BE2C (cell line): ENCODE measurements around the gene AZI2.
A peak's percentile ranks its signal among the peaks of the same experiment; 100 is the strongest.

ENCODE experiments used
- DNase-seq: peaks from one replicate; pipeline ENCODE4 v3.0.0-alpha.2; 2020
- H3K27me3 ChIP-seq: fragments of 250-450 bp; sonication (Bioruptor Pico); 2 replicates; pipeline ENCODE4 v1.5.1; 2020; ENCODE audit warnings: mild to moderate bottlenecking
- H3K36me3 ChIP-seq: fragments of 250-450 bp; sonication (Bioruptor Pico); 2 replicates; pipeline ENCODE4 v1.5.1; 2020; ENCODE audit warnings: mild to moderate bottlenecking
- H3K4me1 ChIP-seq: fragments of 250-450 bp; sonication (Bioruptor Pico); 2 replicates; pipeline ENCODE4 v1.5.1; 2020
- H3K4me3 ChIP-seq: 2 replicates; pipeline ENCODE4 v1.5.1; 2011; ENCODE audit warnings: low read depth, low read length
- H3K9me3 ChIP-seq: fragments of 250-450 bp; sonication (Bioruptor Pico); 2 replicates; pipeline ENCODE4 v1.5.1; 2020
- TF ChIP-seq, protein P1 (sequence below): IDR thresholded peaks from 2 replicates; pipeline ENCODE4 v1.5.1; 2012; ENCODE audit warnings: mild to moderate bottlenecking, low read depth, low read length

Gene AZI2

DNA sequence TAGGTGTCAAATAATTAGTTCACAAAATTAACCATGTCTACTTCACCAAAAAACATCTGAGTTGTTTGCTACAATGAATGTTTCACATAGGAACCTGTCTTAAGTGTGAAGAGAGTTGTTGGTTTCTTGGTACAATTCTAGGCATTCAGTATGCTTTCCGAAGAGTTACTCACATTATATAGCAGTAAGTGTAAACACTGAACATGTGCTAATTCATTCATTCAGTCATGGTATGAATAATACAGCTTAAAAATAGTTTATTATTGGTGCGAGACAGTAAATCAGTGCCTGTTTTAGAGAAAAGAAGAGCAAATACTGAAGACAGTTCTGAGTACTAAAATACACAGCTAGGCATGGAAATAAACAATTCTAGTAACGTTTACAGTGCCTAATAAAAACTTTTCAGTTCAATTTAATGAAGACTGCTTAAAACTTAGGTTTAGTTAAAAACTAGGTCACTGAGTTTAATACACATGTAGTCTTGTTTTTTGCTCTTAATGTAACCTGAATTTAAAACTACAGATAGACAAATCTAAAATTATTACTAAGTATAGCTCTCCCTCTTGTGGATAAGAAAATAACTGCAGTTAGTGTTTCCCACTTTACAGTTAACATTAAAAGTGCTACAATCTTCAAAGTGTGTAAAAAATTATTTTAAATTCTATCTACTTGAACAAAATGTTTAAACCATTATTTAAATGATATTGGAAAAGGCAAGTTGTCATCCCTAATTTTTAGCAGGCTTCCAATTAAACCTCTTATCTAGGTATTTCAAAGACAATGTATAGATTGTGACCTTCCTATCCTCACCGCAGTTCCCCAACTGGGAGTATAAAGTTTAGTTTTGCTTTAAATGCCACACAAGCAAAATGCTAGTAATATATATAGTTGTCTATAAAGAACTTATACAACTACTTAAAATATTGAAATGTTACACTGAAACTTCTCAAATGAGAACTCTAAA, 20.2 kb downstream of the AZI2 start:
- H3K9me3 ChIP-seq = no peaks in the 10 kb centered on the region
- H3K27me3 ChIP-seq = no peaks in the 10 kb centered on the region
- H3K4me1 ChIP-seq = no peaks in the 10 kb centered on the region
- TF ChIP-seq, protein P1, sequence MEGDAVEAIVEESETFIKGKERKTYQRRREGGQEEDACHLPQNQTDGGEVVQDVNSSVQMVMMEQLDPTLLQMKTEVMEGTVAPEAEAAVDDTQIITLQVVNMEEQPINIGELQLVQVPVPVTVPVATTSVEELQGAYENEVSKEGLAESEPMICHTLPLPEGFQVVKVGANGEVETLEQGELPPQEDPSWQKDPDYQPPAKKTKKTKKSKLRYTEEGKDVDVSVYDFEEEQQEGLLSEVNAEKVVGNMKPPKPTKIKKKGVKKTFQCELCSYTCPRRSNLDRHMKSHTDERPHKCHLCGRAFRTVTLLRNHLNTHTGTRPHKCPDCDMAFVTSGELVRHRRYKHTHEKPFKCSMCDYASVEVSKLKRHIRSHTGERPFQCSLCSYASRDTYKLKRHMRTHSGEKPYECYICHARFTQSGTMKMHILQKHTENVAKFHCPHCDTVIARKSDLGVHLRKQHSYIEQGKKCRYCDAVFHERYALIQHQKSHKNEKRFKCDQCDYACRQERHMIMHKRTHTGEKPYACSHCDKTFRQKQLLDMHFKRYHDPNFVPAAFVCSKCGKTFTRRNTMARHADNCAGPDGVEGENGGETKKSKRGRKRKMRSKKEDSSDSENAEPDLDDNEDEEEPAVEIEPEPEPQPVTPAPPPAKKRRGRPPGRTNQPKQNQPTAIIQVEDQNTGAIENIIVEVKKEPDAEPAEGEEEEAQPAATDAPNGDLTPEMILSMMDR = peak; percentile 34; the same call in 1 of the 2 replicates
- DNase-seq = no peak
- H3K4me3 ChIP-seq = no peak overlapping the region
- no peaks in the 10 kb centered on the region for H3K36me3 ChIP-seq

DNA sequence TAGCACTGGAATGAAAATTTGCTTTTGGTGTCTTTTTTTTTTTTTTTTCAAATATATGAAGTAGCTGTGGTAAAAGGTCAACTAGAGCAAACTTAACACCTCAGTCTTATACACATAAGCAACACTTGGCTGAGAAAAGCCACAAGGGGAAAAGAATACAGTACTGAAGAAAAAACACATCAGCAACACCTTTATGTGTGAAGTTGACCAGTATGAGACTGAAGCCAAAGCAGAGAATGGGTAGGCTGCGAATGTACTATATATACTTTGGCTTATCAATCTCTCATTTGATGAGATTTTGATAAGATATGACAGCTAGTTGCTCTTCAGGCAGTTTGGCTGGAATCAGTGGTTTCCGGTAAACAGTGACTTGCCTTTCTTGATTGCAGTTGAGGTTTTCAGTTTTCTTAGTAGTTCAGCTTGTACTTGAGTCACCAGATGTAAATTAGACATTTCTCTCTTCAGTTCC, 22.1 kb downstream of the AZI2 start:
- no peak for DNase-seq
- TF ChIP-seq, protein P1 = no peak
- Histone ChIP-seq H3K4me1 (no peaks in the 10 kb centered on the region), H3K36me3 (no peaks in the 10 kb centered on the region), H3K9me3 (no peaks in the 10 kb centered on the region), H3K4me3 (no peak overlapping the region), H3K27me3 (no peaks in the 10 kb centered on the region)

DNA sequence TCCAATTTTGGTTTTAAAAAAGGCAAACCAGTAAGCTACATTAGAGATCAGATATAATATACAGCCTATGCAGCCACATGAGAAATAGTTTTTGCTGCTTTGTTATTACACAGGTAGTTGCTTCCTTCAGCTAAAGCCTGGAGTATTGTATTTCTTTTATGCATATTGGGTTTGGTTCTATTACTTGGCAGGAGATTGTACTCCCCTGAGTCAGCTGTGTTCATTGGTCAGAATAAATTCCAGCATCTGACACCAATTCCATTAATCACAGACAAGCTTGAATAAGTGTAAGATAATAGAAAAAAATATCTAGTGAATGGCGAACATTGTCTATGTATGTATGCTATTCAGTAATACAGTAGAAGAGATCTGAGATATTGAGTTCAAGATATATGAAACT, 26.2 kb downstream of the AZI2 start:
- Histone ChIP-seq H3K4me1 (no peaks in the 10 kb centered on the region), H3K27me3 (no peaks in the 10 kb centered on the region), H3K36me3 (no peaks in the 10 kb centered on the region), H3K9me3 (no peaks in the 10 kb centered on the region), H3K4me3 (no peak overlapping the region)
- DNase-seq = no peak
- TF ChIP-seq, protein P1 = no peak

DNA sequence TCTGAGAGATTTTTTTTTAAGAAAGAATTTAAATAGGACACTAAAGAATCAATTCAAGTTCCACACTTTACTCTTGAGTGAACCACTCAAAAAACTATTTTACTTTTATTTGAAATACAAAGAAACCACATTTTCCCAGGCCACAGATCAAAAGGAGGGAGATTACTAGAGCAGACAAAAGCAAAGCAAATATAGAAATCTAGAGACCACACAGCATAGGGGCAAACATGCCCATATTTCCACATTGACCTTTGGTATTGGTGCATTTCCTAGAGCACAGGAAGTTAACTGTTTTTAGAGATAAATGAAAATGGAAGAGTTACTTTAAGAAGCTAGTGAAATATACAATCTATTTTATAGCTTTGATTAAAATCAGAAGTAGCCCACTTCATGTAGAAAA, 27.6 kb downstream of the AZI2 start:
- DNase-seq = no peak
- TF ChIP-seq, protein P1 = no peak
- H3K36me3 ChIP-seq = no peaks in the 10 kb centered on the region
- no peaks in the 10 kb centered on the region for H3K27me3 ChIP-seq
- H3K4me3 ChIP-seq = no peak overlapping the region
- H3K9me3 ChIP-seq = no peaks in the 10 kb centered on the region
- no peaks in the 10 kb centered on the region for H3K4me1 ChIP-seq

DNA sequence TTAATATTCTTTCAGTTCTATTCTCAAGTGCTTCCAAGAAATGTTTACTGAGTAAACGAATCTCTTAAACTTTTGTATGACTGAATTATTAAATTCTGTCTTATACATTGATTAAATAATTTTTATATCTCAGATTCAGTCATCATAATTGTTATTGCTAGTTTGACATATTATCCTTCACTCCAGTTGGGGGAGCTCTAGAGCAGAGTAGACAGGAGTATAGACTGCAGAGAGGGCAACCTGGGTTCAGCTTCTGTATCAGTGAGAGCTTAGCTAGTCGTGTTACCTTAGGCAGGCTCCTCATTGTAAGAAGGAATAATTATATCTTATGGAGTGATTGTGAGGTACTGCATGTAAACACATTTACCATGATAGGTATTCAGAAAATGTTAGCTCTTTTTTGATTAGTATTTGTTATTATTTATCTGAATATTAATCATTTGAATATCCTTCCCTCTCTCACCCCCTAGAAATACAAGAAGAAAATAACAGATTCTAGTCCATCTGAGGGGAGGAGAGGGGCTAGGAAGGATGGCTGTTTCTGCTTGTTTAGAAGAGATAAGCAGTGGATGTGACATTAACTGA, 31.1 kb downstream of the AZI2 start:
- H3K27me3 ChIP-seq = no peaks in the 10 kb centered on the region
- no peak overlapping the region for H3K4me3 ChIP-seq
- peak; percentile 35 for DNase-seq
- H3K9me3 ChIP-seq = no peaks in the 10 kb centered on the region
- no peaks in the 10 kb centered on the region for H3K36me3 ChIP-seq
- H3K4me1 ChIP-seq = no peaks in the 10 kb centered on the region
- TF ChIP-seq, protein P1 = peak; percentile 65

DNA sequence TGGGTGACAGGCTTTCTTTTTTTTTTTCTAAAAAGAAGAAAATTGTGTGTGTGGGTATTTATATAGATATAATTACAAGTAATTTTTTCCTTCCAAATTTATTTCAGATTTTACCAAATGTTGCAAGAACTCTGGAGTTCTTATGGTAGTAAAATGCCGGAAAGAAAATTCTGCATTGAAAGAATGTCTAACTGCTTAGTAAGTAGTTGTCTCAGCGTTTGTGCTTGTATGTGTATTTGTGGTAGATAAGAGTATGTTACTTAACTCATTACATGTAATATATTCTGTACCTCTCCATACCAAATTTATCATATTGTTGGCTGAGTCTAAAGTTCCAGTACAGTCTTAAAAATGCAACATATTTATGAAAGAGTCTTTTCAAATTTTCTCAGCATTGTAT, 32.4 kb downstream of the AZI2 start:
- H3K4me3 ChIP-seq = no peak overlapping the region
- H3K9me3 ChIP-seq = no peaks in the 10 kb centered on the region
- no peaks in the 10 kb centered on the region for H3K27me3 ChIP-seq
- DNase-seq = no peak
- H3K36me3 ChIP-seq = no peaks in the 10 kb centered on the region
- no peaks in the 10 kb centered on the region for H3K4me1 ChIP-seq
- TF ChIP-seq, protein P1 = no peak
